RCC 7860 (cell line): ENCODE data around the gene TMEM92.
A peak's percentile ranks its signal among the peaks of the same experiment; 100 is the strongest.
"Not testable (repeated sequence)": the region's sequence is repeated elsewhere in the genome, so short reads cannot be mapped to it uniquely, and the experiment has no call there.

Experiments used
- DNase-seq: peaks from one replicate; pipeline ENCODE4 v3.0.0-alpha.2; 2015; ENCODE audit warnings: low spot score
- FAIRE-seq: peaks from 2 replicates; lab custom pipeline; 2012; peaks lifted over from hg19 to GRCh38; lab: Jason Lieb, UNC

The TMEM92 gene

DNA sequence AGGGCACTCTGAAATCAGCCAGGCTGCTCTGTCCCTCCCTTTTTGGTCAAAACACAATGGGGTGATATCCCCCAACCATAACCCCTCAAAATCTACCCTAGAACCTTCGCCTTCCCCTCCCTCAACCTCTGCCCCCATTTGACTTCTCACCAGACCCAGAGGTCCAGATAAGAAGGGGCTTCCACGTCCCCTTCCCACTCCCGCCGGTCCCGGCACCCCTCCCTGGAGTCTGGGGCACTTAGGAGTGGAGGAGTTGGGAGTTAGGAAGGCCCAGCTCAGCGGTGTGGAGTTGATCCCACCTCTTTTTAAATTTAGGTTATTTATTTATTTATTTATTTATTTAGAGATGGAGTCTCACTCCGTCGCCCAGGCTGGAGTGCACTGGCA, 619 bp upstream of the TMEM92 start:
- DNase-seq (no peak), FAIRE-seq (no peak)

DNA sequence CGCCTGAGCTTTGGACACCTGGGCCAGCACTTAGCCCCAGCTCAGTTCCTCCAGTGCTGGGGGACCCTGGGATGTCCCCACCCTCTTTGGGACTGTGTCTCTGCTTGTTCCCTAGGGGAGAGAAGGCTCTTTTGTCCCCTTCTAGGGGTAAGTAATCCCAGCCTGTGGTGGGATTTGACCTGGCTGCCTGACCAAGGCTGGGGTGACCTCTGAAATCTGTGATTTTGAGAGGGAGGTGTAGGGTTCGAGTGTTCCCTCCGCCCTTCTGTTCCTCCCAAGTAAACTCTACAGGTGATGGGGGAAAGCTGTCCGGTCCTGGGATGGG, 593 bp downstream of the TMEM92 start:
- no peak for DNase-seq
- no peak for FAIRE-seq

DNA sequence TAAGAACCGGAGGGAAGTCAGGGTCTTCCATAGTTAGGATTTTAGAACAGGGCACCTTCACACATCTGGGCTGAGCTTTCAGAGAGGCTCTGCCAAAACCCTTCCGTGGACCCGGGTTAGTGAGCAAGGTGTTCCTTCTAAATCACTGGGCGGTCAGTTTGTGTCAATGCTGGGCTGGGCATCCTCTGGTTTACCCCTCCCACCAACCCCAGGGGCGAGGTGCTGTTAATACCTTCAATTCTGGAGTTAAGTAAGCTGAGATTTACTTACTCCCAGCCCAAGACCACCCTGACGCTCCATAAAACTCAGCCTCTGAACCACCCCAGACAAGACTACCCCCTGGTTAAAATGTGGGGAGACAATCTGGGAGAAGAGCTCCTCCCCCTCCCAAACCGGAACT, 1.0 kb downstream of the TMEM92 start:
- DNase-seq (no peak), FAIRE-seq (no peak)

DNA sequence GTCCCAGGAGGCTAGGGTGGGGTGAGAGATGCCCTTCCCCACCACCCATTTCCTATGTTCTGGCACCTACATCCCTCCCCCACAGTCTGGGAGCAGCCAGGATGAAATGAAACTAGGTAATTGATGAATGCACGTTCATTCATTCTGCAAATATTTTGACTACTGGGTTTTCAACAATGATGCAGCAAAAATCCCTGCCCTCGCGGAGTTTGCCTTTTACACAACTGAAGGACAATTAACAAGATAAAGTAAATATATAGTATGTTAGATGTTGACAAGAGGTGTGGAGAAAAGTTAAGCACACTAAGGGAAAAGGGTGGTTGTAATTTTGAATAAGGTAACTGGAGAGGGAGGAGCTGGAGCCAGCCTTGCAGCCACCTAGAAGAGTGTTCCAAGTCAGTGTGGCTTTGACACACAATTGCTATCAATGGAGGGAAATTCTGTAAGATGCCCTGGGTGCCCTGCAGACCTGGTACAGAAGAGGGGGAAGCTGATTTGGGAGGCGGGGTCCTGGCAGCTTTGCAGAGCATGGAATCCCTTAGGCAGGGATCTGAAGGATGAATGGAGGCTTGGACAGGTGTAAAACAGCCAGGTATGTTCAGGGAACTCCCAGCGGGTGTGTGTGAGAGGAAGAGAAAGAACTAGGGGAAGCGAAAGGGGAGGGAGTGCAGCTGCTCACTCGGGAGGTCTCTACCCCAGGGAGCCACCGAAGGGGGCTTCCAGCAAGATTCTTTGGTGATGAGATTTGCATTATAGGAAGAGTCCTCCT, 2.5 kb downstream of the TMEM92 start:
- no peak for FAIRE-seq
- DNase-seq: no peak

DNA sequence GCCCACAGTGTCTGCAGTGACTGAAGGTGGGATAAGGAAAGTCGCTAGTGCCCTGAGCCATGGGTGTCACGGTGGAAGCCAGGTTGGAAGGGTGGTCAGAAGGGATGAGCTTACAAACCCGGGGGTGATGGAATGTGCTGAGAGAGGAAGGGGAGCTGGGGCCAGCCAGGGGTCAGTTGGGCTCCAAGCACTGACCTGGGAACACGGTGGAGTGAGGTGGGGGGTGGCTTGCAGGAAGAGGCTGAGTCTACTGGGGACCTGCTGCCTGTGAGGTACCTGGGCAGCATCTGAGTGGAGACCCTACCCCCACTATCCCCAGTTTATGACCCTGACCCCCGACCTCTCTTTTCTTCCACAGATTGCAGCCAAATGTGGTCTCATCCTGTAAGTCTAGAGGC, 3.1 kb downstream of the TMEM92 start:
- no peak for DNase-seq
- no peak for FAIRE-seq

DNA sequence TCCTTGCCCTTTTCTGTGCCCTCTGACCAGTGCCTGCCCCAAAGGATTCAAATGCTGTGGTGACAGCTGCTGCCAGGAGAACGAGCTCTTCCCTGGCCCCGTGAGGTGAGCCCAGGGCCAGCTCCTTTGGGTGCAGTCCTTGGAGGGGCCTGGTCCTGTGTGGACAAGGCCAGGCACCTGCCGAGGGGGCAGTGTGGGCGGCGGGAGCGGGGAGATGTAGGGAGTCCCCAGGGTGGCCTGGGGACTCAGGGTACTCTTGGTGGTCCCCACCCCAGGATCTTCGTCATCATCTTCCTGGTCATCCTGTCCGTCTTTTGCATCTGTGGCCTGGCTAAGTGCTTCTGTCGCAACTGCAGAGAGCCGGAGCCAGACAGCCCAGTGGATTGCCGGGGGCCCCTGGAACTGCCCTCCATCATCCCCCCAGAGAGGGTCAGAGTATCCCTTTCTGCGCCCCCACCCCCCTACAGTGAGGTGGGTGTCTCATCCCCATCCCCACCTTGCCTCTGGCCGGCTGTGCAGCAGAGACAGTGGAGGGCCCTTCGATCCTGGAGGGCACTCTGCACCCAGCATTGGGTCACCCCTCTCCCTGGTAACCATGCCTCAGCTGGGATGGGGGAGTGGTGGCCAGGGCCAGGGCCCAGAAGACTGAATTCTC, 4.4 kb downstream of the TMEM92 start:
- FAIRE-seq: no peak
- DNase-seq: no peak

DNA sequence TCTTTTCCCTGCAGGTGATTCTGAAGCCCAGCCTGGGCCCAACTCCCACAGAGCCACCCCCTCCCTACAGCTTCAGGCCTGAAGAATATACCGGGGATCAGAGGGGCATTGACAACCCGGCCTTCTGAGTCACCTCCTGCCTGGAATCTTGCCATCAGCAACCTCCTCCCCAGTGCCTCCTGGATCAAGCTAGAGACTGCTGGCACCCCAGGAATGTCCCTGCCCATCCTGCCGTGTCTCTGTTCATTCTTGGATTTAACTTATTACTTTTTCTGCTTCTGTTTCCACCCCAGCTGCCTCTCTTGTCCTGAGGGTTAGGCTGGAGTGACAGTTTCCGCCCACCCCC, 4.9 kb downstream of the TMEM92 start:
- DNase-seq: peak; percentile 59
- peak; percentile 57 for FAIRE-seq

DNA sequence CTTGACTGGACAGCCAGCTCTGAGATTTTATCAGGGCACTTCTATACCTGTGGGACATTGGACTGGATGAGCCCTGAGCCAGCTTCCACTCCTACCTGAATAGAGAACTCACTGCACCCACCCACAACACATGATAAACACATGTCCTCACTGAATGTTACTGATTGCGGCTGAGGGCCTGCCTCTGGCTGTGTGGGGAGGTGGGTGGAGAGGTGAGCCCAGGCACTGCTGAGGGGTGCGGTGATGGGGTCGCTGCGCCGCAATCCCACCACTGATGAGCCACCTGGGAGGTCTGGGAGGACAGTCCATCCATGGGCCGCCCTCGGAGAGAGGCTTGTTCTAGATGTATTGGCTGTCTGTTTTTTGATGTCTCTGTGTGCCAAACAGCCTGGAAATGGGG, 5.4 kb downstream of the TMEM92 start:
- FAIRE-seq (no peak), DNase-seq (no peak)

DNA sequence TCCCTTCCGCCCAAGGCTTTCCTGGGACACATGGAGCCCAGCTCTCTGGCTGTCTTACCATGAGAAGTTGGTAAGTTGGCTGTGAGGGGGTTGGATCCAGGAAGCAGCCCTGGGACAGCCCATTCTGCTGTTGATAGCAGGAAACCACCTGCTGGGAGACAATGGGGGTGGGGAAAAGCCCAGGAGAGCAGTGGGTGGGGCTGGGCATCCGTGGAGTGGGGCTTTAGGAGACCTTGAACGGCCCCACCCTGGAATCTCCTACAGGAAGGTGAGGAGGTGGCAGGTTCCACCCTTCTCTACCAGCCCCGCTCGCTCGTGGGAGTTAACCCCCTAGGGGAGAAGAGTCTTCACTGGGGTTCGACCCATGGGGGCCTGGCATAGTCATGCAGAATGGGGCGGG, 5.8 kb downstream of the TMEM92 start:
- DNase-seq (no peak), FAIRE-seq (no peak)

DNA sequence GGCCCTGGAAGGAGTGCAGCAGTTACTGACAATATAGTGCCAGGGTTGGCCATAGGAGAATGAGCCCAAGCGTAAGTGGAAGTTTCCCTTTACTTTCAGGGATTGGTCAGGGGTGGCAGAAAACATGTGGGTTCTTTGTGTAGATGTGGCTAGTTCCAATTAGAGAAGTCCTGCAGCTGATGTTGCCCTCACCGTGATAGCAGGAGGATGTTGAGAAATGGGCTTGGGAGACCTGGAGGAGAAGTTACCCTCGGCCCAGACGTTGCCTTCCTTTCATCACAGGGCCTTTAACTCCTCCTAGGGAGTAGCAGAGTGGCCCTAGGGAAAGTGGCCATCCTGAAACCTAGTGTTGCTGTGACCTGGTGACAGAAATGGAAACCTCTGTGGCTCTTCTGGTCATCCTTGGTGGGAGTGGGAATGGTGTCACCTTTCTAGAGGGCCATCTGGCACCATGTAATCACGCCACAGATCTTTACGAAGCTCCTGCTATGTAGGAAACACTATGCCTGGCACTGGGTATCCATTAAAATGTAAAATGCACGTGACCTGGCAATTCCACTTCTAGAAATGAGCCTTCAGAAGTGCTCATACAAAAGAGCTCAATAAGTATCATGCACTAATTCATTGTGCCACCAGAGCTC, 6.7 kb downstream of the TMEM92 start:
- DNase-seq (no peak), FAIRE-seq (no peak)

DNA sequence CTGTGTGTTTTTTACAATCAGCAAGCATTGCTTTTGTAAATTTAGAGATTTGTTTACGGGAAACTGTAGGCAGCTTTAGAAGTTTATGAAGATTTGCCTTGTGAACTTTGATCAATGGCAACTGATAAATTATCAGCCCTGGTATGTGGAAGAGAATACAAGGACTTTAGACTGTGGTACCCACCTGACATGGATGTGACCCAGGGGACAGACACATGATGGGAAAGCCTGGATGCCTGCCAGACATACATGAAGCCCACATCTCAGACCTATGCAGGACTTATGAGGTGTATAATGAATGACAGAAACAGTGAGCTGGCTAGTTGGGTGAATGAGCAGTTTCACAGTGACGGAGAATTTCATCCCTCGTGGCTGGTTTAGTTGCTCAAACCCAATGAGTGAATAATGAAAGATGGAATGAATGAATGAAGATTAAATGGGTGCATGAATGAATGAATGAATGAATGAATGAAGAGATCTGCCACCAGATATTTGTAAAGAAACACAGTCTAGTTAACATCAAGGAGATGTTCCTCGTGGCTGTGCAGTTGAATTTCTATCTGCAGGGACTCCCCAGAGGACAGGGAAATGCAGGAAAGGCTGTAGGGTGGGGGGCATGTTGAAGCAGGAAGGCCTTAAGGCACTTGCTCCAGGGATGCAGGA, 7.6 kb downstream of the TMEM92 start:
- DNase-seq (no peak), FAIRE-seq (no peak)

DNA sequence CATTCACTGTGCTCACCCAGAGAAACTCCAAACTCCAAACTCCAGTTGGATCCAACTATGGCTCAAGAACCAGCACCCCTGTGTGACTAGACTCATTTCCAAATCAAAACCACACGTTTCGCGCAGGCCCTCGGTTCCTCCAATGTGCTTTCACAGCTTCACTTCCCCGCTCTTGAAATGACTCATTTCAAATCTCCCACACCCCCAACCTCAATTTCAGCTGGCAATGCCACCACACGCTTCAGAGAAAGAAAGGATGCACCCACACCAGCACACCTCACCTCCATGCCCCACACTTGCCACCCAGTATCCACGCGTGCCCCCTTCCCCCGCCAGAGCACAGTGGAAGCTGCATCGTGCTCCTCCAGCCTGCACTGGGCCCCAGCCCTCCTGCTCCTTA, 9.0 kb downstream of the TMEM92 start:
- FAIRE-seq (no peak), DNase-seq (no peak)

DNA sequence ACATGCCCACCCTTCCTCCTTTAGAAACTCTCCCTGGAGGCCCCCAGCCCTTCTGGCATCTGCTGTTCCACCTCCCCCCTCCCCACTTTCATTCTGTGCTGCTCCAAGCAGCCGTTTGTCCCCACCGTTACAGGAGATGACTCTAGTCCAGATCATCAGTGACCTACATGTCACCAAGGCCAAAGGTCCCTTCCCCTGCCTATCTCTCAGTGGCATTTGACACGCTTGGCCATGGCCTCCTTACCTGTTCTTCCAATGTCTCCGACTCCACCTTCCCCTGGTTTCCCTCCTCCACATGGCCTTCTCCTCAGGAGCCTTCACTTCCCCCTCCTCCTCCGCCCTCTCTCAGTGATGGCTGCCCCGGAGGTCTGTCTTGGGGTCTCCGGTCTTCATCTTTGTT, 9.4 kb downstream of the TMEM92 start:
- FAIRE-seq (no peak), DNase-seq (no peak)

DNA sequence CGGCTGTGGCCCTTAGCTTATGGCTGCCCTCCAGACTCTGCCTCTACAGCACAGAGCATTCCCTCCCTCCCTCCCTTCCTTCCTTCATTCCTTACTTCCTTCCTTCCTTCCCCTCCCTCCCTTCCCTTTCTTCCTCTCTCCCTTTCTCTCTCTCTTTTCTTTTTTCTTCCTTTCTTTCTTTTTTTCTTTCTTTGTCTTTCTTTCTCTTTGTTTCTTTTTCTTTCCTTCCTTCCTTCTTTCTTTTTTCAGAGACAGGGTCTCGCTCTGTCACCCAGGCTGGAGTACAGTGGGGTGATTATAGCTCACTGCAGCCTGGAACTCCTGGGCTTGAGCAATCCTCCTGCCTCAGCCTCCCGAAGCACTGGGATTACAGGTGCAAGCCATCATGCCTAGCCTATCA, 11.7 kb downstream of the TMEM92 start:
- no peak for DNase-seq
- no peak for FAIRE-seq

DNA sequence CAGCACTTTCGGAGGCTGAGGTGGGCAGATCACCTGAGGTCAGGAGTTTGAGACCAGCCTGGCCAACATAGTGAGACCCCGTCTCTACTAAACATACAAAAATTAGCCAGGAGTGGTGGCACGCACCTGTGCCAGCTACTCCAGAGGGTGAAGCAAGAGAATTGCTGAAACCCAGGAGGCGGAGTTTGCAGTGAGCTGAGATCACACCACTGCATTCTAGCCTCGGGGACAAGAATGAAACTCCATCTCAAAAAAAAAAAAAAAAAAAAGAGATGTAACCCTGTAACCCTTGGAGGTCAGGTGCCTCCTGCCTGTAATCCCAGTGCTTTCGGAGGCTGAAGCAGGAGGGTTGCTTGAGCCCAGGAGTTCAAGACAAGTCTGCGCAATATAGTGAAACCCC, 13.0 kb downstream of the TMEM92 start:
- not testable (repeated sequence) for FAIRE-seq

DNA sequence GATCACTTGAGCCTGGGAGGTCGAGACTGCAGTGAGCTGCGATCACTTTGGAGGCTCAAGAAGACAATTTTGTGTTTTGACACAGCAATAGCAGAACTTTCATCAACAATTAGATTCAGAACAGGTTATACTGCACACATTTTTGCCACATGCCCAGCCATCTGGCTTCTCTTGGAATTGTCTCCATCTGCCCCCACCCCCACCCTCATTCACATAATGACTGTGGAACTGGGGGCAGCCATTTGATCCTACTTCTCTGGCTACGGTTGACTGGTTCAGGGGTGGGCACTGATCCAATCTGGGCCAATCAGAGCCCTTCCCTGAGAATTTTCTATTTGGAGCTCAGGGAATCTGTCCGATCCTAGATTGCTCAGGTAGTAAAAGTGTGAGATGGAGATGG, 14.0 kb downstream of the TMEM92 start:
- DNase-seq (no peak), FAIRE-seq (no peak)

More for the DNA sequence above, 13.0 kb downstream of the TMEM92 start:
- DNase-seq: not testable (repeated sequence)

DNA sequence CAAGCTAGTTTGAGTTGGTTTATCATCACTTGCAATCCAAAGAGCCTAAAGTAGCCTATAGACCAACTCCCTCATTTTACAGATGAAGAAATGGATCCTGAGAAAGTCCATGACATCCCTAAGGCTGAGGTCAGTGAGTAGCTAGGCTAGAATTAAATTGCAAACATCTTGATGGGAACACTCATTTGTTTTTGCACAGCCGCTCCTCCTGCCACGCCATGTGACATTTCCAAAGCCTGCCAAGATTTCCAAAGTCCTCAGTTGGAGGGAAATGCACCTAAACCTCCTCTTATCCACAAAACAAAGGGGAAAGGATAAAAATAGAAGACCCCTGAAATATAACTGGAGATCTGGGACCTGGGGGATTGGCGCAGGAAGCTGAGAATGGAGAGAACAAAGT, 15.0 kb downstream of the TMEM92 start:
- FAIRE-seq (no peak), DNase-seq (no peak)

DNA sequence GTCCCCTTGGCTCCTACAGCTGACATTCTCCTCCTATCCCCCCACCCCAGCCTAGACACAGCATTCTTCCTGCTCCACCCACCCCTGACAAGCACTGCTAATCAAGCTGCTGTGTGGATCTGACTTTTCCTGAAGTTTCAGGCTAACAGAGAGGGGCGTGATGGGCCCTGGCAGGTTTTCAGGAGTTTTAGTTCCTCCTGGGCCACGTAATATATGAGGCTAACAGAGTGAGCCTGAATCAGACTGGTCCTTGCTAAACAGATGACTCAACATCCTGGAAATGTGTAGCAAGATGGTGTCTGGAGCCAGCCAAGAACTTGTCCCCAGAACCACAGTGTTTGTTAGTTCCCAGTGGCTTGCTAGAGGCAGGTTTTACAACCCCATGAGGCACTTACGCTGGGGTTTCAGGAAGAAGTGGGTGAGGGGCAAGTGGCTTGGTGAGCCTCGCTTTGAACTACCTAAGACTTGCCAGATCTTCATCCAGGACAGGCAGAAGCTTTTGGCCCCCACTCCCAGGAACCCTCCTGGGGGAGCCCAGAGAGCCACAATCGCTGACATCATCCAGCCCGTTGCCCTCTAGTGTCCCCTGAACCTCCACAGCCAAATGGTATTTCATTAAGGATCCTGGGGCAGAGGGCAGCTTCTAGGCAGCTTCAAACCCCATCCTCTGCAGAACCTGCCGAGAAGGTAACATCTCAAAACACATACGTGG, 15.9 kb downstream of the TMEM92 start:
- DNase-seq (peak; percentile 90), FAIRE-seq (peak; percentile 91)

DNA sequence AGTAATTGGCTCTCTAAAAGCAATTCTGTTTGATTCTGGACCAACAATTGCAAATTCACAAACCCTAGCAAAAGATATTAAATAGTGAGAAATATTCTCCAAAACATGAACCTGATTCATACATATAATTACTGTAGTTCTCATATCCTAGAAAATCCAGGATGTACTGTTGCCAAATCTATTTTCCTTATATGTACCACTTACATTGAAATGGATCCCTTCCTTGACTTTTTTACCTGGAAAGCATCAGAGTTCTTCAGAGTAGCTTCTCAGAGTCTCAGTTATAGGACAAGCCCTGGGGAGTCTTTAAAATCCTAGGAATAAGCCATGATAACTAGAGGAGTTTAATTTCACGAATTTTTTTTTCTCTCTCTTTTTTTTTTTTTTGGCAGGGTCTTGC, 16.7 kb downstream of the TMEM92 start:
- no peak for DNase-seq
- no peak for FAIRE-seq

DNA sequence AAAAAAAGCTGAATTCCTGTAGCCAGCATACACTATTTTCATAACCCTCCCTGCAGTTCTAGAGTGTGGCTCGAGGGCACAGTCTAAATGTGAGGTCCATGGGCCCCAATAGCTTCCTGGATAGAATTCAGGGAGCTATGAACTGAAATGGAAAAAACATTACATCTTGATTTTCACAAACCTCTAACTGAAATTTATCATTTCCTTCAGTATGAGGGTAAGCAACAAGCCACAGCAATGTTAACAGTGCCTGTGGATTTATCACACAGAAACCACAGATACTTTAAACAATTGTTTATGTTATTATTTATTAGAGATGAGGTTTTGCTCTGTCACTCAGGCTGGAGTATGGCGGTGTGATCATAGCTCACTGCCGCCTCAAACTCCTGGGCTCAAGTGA, 18.2 kb downstream of the TMEM92 start:
- no peak for DNase-seq

DNA sequence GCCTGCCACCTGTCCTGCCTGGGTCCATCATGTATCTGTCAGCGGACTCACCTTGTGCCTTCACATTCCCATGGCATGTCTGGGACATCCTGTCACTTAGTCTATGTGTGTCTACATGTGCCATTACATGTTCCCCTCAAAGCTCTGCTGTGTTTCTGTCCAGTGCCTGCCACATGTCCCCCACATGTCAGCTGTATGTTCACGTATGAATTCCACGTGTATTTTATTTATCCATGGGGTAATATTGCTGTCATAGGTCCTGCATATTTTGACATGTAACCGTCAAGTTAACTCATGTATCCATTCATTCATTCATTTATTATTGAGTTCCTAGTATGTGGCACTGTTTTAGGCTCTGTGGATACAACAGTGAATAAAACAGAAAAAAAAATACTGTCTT, 20.8 kb downstream of the TMEM92 start:
- DNase-seq: no peak
- no peak for FAIRE-seq

More for the DNA sequence above, 18.2 kb downstream of the TMEM92 start:
- no peak for FAIRE-seq
